Activated naive CD4-positive, alpha-beta T cell (primary cell): ENCODE results near the gene FILIP1L.

Experiments used
- DNase-seq, 4 experiments: peaks; one replicate each; lab custom pipeline; 2025; lab: John Stamatoyannopoulos, UW

The FILIP1L gene

GRCh38 chr3:99891610-99892285 lies 222.6 kb downstream of the FILIP1L start:
- no peak for DNase-seq

- DNase-seq, result no peak
These were observed 228.4 kb downstream of the FILIP1L start for GRCh38 chr3:99885851-99886250.

- DNase-seq, result no peak
These were observed 229.2 kb downstream of the FILIP1L start for GRCh38 chr3:99885085-99885484.

GRCh38 chr3:99884484-99884883 lies 229.8 kb downstream of the FILIP1L start:
- no peak for DNase-seq

DNA sequence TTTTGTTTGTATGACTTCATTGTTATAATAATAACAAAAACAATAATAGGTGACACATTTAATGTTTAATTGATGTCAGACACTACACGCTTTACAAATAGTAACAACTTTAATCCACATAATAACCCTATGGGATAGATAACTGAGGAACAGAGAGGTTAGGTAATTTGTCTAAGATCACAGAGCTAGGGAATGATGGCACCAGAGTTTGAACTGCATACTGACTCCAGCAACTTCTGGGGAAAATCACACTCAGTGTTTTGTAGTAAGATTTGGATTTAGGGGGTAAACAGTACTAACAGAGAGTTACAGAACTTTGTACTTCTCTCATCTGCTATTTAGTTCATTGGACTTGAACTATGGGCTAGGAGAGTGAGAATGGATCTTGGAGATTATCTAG lies 230.6 kb downstream of the FILIP1L start:
- DNase-seq, result no peak

GRCh38 chr3:99883138-99883461 lies 231.2 kb downstream of the FILIP1L start:
- DNase-seq, result no peak

- no peak for DNase-seq
These were observed 231.7 kb downstream of the FILIP1L start for GRCh38 chr3:99882436-99883137.

GRCh38 chr3:99881121-99881524 lies 233.2 kb downstream of the FILIP1L start:
- no peak for DNase-seq

DNA sequence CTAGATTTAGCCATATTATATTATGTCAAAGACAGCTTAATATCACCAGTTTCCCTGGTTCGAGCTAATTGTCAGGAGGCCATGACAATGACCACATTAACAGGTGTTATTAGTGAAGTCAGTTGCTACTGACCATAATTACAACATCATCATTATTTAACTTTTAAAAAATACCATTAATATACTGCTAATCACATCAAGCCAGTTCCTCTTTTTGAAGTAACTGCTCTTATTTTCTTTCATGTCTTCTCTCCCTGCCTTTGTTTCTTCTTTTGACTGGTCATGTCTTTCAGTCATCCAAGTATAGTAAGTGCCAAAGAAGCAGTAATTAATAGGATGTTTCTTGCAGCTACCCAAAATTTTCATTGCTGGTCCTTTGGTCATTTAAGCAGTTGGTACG lies 235.0 kb downstream of the FILIP1L start:
- DNase-seq, result no peak

DNA sequence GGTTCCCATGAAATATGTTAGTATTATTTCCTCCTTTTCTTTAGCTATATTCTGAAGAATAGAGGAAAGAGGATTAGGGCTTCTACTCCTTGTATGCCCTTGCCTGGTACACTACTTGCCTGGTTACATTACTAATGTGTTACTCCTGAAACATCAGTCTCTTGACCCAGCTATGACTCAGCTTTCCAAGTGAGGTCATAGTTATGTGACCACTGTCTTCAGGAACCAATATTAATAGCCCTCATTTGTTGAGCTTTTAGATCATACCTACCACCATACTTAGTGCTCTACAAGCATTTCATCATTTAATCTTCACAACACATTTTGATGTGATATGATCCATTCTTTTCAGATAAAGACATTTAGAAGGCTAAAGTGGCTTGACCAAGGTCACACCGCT lies 236.3 kb downstream of the FILIP1L start:
- no peak for DNase-seq

- DNase-seq, result no peak
These were observed 237.2 kb downstream of the FILIP1L start for GRCh38 chr3:99877031-99877579.

DNA sequence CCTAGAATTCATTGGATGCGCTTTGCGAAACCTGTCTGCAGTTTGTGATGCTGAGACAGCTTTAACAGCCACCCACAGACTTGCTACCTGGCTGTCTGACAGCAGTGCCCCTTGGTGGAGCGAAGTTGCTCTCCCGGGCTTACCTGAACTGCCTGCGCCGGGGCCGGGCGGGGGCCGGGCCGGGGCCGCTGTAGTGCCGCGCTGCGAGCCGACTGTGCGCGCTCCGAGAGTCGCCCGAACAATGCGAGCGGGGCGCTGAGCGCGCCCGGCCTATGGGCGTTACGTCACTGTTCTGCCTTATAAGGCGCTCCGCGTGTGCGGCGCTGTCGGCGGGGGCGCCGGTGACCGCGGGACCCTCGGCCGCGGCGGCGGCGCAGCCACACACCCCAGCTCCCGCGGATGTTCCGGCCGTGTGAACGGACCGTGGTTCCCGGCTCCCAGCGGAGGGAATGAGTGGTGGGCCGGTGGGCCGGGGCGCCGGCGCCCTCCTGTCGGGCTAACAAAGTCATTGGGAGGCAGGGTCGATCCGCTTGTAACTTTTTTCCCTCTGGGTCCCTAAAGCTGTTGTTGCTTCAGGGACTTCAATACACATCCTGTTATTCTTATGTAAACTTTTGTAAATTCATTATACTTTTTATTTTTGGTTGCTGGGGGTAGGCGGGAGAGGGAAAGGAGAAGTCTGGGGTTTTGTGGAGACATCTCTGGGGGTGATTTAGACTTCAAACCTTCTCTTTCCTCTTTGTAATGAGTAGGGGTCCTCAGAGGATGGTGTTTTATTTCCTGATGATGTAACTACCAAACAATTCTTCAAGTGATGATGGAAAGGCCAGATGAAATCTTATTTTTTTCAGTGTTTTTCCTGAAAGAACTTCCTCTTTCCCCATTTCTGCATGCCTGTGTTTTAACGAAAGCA lies 238.1 kb downstream of the FILIP1L start:
- peak; percentile 13 to 62 (median 24) for DNase-seq

DNA sequence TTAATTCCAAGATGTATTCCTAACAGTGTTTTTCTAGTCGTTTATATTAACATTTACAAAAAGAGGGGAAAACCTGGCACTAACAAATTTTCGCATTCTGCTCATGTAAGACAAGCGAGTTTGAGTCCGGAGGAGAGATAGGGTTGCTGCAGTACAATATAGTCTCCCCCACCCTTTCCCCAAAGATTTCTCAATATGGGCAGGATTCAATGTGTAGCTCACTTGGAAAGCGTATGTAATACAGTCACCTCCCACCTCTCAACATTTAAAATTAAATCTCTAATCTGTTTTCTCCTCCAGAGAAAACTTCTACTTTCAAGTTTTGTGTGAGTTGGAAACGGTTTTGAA lies 238.7 kb downstream of the FILIP1L start:
- DNase-seq, result no peak

DNA sequence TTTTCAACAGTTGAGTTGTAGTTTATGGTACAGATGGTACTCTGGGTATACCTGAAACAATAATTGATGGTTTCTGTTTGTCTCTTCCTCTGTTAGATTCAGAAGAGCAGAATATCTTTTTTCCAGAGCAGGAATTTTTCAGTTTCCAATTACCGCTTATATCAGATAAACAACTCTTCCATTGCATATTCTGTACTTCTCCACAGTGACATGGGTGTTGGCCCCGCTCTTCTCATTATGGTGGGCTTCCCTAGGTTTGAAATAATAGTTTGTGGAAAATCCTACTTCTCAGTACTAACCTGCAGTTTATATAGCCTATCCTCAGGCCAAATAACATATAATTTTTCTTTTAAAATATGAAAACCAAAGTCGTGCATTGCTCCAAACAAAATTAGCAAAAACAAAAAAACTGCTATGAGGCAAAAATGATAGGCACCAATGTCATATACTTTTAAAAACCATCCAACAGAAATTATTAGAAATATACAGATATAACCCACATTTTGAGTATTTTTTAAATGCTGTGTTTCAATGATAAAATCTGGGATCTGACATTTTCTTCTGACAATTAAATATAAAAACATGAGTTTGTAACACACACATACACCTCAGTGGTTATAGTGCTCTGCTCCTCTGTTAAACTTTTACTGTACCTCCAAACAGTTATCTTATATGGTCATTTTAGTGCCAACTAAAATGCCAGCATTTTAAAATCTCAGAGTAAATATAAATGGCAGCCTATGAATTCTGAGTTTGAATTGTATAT lies 239.9 kb downstream of the FILIP1L start:
- DNase-seq, result no peak

DNA sequence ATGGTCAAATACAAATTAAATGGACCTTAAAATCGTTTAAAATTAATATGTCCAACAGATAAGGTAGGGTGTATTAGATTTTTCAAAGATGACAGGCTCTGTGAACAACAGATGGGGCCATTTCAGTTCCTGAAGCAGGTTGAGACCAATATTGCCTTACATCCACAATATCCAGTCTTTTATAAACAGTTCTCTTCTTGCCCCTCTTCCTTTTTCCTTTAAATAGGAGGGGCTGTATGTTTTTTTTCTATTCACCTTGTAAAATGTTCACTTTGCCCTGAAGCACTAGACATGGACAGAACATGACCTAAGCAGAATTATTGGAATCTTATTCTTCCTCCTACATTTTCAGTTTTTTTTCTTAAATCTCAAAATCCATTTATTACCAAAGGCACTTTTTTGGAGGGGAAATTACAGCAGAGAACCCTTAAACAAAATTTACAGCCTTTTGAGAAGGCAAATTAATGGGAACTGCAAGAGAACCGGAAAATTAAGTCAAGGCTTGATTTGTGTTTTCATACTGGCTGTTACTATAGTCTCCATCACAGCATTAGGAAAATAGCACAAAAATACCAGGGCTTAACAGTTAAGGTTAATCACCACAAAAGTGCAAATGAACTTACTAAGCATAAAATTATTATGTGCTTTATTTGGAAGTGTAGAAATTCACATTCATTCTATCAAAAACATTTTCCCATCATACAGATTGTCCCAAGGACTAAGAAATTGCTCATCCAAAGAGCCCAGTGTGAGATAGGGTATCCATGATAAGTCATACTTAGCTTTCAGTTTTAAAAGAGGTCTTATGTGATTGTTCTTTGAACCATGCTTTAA lies 240.8 kb downstream of the FILIP1L start:
- no peak for DNase-seq

DNA sequence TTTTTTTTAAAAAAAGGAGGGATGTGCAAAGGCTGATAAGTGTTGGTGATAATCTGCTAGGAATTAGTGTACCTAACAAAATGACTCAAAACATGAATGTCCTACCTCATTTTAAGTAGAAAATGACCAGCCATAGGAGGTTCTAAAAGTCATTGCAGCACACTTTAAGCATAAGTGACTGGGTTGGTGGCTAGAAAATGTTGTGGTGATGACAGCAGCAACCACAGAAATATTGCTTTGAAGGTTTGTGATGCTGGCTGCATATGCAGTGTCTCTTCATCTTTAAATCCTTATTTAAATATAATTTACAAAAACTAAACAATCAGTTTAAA lies 241.4 kb downstream of the FILIP1L start:
- no peak for DNase-seq

- DNase-seq, result no peak
These were observed 242.9 kb downstream of the FILIP1L start for GRCh38 chr3:99871231-99872045.

- no peak for DNase-seq
These were observed 243.6 kb downstream of the FILIP1L start for GRCh38 chr3:99870712-99871111.

- no peak for DNase-seq
These were observed 244.7 kb downstream of the FILIP1L start for GRCh38 chr3:99869621-99870020.

DNA sequence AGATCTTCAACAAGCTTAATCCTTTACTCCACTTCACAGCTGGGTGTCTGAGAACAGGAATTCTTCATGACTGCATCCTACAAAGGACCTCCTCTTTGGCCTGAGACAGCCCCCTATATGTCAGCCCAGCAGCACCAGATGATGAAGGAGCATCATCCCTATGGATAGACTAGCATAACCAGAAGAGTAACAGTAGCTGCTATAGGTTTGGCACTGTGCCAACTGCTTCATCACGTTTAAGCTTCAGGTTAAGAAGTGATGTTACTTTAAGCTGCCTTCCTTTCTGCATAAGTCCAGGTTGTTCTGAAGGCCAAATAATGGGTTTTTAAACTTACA lies 246.0 kb downstream of the FILIP1L start:
- DNase-seq, result no peak
